ENCODE results near the gene NFATC4.
A peak's percentile ranks its signal among the peaks of the same experiment; 100 is the strongest.

- peak; percentile 80 to 95 (median 93) for TF ChIP-seq CTCF (IDR thresholded peaks at IDR 0.05 in 8 of 11, conservative IDR thresholded peaks at IDR 0.05 in 3 of 11)
- TF ChIP-seq POLR2AphosphoS5 (IDR thresholded peaks at IDR 0.05), result peak; percentile 57 to 76 (median 73)
- TF ChIP-seq POLR2A (IDR thresholded peaks at IDR 0.05), result no peak
These were observed 35.6 kb upstream of the NFATC4 start for GRCh38 chr14:24332268-24332993.

All from spleen (tissue), 7 donors.